H1 (cell line): ENCODE measurements around the gene COMMD2. TPM values are rescaled to one million over a fixed set of nuclear protein-coding genes. Genes with fewer than 3 reads are reported as not detected.

Source experiments
- CHD7 ChIP-seq: fragments of 300-600 bp; sonication (generic); IDR thresholded peaks from 2 replicates; pipeline ENCODE4 v1.7.1; 2012; ENCODE audit warnings: low read length, moderate library complexity, mild to moderate bottlenecking, inconsistent platforms; ENCODE audit not compliant: insufficient replicate concordance
- SIRT6 ChIP-seq: IDR thresholded peaks from one replicate; pipeline ENCODE4 v1.7.1; 2012; ENCODE audit warnings: low read length, inconsistent platforms
- polyA plus RNA-seq, 7 experiments: library from polyadenylated mRNA; depleted of rRNA in 3 of 7; stranded (reverse) in 5 of 7; unstranded in 2 of 7; fragments of >200 nt in 5 of 7; fragments of 200-250 nt in 2 of 7; gene quantifications; 1 replicate in 5 of 7; 2 replicates in 1 of 7; 4 replicates in 1 of 7; pipeline versions ENCODE4 v1.2.1 to v1.2.3, GENCODE V29; 2011 to 2013; ENCODE audit warnings: missing spikeins in 2 of 7, mixed read lengths in 2 of 7
- total RNA-seq: library from RNA; stranded (reverse); fragmentation: NEBNext Ultra II Directional; extraction: Animal tissue kit (Norgen Biotek cat#: 25700); gene quantifications from 2 replicates; pipeline ENCODE4 v1.2.1, GENCODE V29; 2021

COMMD2 gene
- total and polyA plus RNA-seq, 2 of the 8 experiments (the other 6 are each of a cell fraction or from before 2014, with no cell fraction given) = 20.2 to 57.2 TPM

DNA sequence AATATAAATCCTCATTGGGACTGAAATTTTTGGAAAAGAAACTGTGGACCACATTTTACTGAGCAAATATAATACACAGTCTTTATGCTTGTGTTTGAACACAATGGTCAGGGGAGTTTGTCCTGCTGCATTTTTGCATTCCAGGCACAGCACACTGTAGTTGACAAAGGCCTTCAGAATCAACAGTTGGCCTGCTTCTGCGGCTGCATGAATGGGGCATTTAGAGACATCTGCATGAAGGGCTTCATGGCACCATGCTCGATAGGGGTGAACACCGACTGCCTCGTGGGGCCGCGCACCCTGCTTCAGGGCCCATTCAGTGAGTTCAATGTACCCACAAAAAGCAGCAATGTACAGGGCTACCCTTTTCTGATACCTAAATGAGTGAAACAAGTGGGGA is 15.4 kb upstream of the COMMD2 start (continued):
- TF ChIP-seq CHD7 (no peak), SIRT6 (no peak)
